ENCODE data around the gene GLMN. TPM values are rescaled to one million over a fixed set of nuclear protein-coding genes. Genes with fewer than 3 reads are reported as not detected.

The GLMN gene
- total and polyA plus RNA-seq, 11 donors: 3.0 to 11.0 (median 5.8) TPM

GRCh38 chr1:92342401-92342800 lies 43.6 kb upstream of the GLMN start:
- H3K4me3 ChIP-seq: no peak overlapping the region
- H3K36me3 ChIP-seq: peaks cover 0 to 63% (median 31%) of the 10 kb centered on the region in 9 donors
- no peak for ATAC-seq
- DNase-seq: no peak
- no peaks in the 10 kb centered on the region for H3K4me1 ChIP-seq
- H3K9me3 ChIP-seq: no peaks in the 10 kb centered on the region
- 75 to 92% (median 79%) methylated on average over 1 of the region's 1 CpG for WGBS, 4 donors
- no peak overlapping the region for H3K27ac ChIP-seq
- H3K27me3 ChIP-seq: no peaks in the 10 kb centered on the region
- intact Hi-C loops (cut with DNase I): no loop called here
- no peak for TF ChIP-seq POLR2A (IDR thresholded peaks at IDR 0.05)
- TF ChIP-seq CTCF (IDR thresholded peaks at IDR 0.05): no peak

DNA sequence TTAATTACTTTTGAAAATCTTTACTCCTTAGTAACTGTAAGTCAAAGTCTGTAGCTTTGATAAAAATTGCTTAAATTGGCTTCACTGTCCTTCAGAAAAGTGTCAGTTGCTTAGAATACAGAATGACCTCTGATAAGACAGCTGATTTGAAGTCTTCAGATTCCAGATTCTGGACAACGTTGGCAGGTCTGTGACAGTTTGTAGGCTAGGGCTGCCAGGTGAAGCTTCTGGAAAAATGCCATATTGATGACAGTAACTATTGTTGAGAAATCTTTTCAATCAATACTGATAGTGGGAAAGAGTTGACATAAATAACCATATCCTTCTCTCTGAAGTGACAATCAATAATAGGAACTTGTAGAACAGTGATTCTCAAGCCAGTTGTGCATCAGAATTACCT lies 41.4 kb upstream of the GLMN start:
- H3K4me3 ChIP-seq: no peak overlapping the region
- H3K36me3 ChIP-seq: peaks cover 0 to 64% (median 28%) of the 10 kb centered on the region in 9 donors
- H3K9me3 ChIP-seq: no peaks in the 10 kb centered on the region
- WGBS, 4 donors: 33 to 59% (median 52%) methylated on average over 1 of the region's 1 CpG
- TF ChIP-seq CTCF (IDR thresholded peaks at IDR 0.05) (no peak), POLR2A (IDR thresholded peaks at IDR 0.05) (no peak)
- ATAC-seq: no peak
- no peaks in the 10 kb centered on the region for H3K27me3 ChIP-seq
- intact Hi-C loops (cut with DNase I): no loop called here
- no peak for DNase-seq
- H3K27ac ChIP-seq: no peak overlapping the region
- H3K4me1 ChIP-seq: no peaks in the 10 kb centered on the region

DNA sequence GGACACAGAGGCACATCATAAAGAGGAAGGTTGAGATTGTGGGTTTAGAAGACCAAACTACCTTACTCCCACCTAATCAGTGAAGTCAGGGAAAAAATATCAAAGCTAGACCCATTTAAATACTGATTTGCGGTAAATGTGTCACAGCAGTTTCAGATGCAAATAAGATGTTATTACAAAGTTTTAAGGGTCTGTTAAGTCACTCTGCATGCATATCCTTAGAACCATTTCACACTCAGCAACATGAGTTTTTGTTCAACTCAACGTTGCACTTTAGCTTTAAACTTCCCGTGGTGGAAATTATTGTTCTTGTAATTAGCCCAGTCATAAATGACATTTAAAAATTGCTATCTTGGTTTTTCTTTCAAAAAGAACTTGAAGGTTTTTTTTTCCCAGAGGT lies 34.9 kb upstream of the GLMN start:
- intact Hi-C loops (cut with DNase I): no loop called here
- H3K27me3 ChIP-seq: no peaks in the 10 kb centered on the region
- TF ChIP-seq POLR2A (IDR thresholded peaks at IDR 0.05) (no peak), CTCF (IDR thresholded peaks at IDR 0.05) (no peak)
- peaks cover 0 to 58% (median 17%) of the 10 kb centered on the region in 9 donors for H3K36me3 ChIP-seq
- WGBS, 4 donors: 83 to 89% (median 85%) methylated on average over 3 of the region's 3 CpGs
- no peak overlapping the region for H3K27ac ChIP-seq
- no peak for DNase-seq
- H3K9me3 ChIP-seq: peaks cover 0 to 6% (median 0%) of the 10 kb centered on the region in 12 donors
- H3K4me3 ChIP-seq: no peak overlapping the region
- H3K4me1 ChIP-seq: no peaks in the 10 kb centered on the region
- no peak for ATAC-seq

- Histone ChIP-seq H3K4me1 (no peaks in the 10 kb centered on the region), H3K27me3 (no peaks in the 10 kb centered on the region), H3K9me3 (peaks cover 0 to 33% (median 19%) of the 10 kb centered on the region in 12 donors), H3K36me3 (peaks cover 0 to 51% (median 19%) of the 10 kb centered on the region in 9 donors), H3K27ac (no peak overlapping the region), H3K4me3 (no peak overlapping the region)
- ATAC-seq (no peak), DNase-seq (no peak)
- WGBS, 4 donors: 96 to 99% (median 97%) methylated on average over 6 of the region's 6 CpGs
- intact Hi-C loops (cut with DNase I): no loop called here
- TF ChIP-seq POLR2A (IDR thresholded peaks at IDR 0.05) (no peak), CTCF (IDR thresholded peaks at IDR 0.05) (no peak)
Observed at GRCh38 chr1:92329347-92330129, 30.8 kb upstream of the GLMN start.
